ENCODE measurements around the gene PLD4. TPM values are rescaled to one million over a fixed set of nuclear protein-coding genes. Genes with fewer than 3 reads are reported as not detected.
A peak's percentile ranks its signal among the peaks of the same experiment; 100 is the strongest.

PLD4 gene
- total and polyA plus RNA-seq, 9 of the 15 experiments (the other 6 are each of a cell fraction or from before 2014, with no cell fraction given), result 0.18 to 0.24 TPM; not detected in 7

- POLR2A ChIA-PET, result no interaction called here
- intact Hi-C loops (cut with micrococcal nuclease), result no loop called here
Measured at GRCh38 chr14:104925855-104926609, 1.4 kb downstream of the PLD4 start.

More at GRCh38 chr14:104925855-104926609, 1.4 kb downstream of the PLD4 start:
- H3K9ac ChIP-seq (ENCODE audit: insufficient read depth in 1 of 2, low read depth in 2 of 2, low read length in 2 of 2), result no peak overlapping the region
- WGBS (ENCODE audit: insufficient coverage, low coverage, missing lambda C conversion rate), result 41% methylated on average over 13 of the region's 15 CpGs
- H3K4me2 ChIP-seq (ENCODE audit: insufficient read depth, low read length), result no peak overlapping the region
- TF ChIP-seq ZBTB33 (CRISPR knock-in tag; IDR thresholded peaks at IDR 0.05), result peak; percentile 66; the same call in 1 of the 2 replicates
- no peak for TF ChIP-seq SRSF1 (IDR thresholded peaks at IDR 0.05; ENCODE audit: low read depth, low read length)
- in situ Hi-C loops (cut with MboI), result no loop called here
- H3K4me1 ChIP-seq (replicated peaks in 1 of 2; ENCODE audit: control insufficient read depth in 2 of 2, insufficient read depth in 2 of 2, low read length in 2 of 2), result peaks cover 0 to 46% of the 10 kb centered on the region in 2 experiments; a peak in 2 of 5 replicates
- H3K36me3 ChIP-seq (ENCODE audit: control insufficient read depth, insufficient read depth, low read length), result no peaks in the 10 kb centered on the region
- FAIRE-seq (no peak), DNase-seq (ENCODE audit: extremely low read depth in 1 of 4, low spot score in 3 of 4) (no peak), ATAC-seq (no peak)
- CTCF ChIA-PET (ENCODE audit: low intra/inter-chr PET ratio), result no interaction called here
- no peaks in the 10 kb centered on the region for H4K20me1 ChIP-seq (replicated peaks; ENCODE audit: control insufficient read depth, insufficient read depth, low read length)
- H2AFZ ChIP-seq (ENCODE audit: low read depth, low read length), result 0 out of 2 replicates have a peak overlapping the region, but pooled peaks have one; percentile 40
- H3K4me3 ChIP-seq, result no peak overlapping the region
- H3K9me1 ChIP-seq (ENCODE audit: control insufficient read depth, insufficient read depth, low read length), result no peaks in the 10 kb centered on the region
- BruUV-seq (replicated peaks), result no TSS peak
- H3K9me3 ChIP-seq (replicated peaks; ENCODE audit: control insufficient read depth, insufficient read depth, low read depth, low read length), result 0 out of 2 replicates have a peak, but pooled peaks cover 2% of the 10 kb centered on the region
- H3K79me2 ChIP-seq (ENCODE audit: control insufficient read depth, insufficient read depth, low read length), result no peaks in the 10 kb centered on the region
- H3K27me3 ChIP-seq (ENCODE audit: control insufficient read depth in 2 of 2, insufficient read depth in 2 of 2, low read length in 2 of 2), result peaks cover 0 to 11% of the 10 kb centered on the region in 2 experiments; a peak in 2 of 5 replicates
- H3K27ac ChIP-seq (ENCODE audit: extremely low read depth, low read depth, low read length), result no peak overlapping the region
